Measurements from ENCODE around the gene TSC22D4. TPM values are rescaled to one million over a fixed set of nuclear protein-coding genes. Genes with fewer than 3 reads are reported as not detected.

The TSC22D4 gene
- polyA plus RNA-seq, 1 donor from 2014 or later, result 2.1 TPM

- H3K9ac ChIP-seq (ENCODE audit: low read length), result no peak overlapping the region
- TF ChIP-seq TAF1 (IDR thresholded peaks at IDR 0.05; ENCODE audit: low read depth) (no peak), RAD21 (conservative IDR thresholded peaks at IDR 0.05) (no peak), EZH2 (IDR thresholded peaks at IDR 0.05; ENCODE audit: borderline replicate concordance, insufficient read depth, low read length, poor library complexity, severe bottlenecking) (no peak), MXI1 (conservative IDR thresholded peaks at IDR 0.05; ENCODE audit: poor library complexity, severe bottlenecking) (no peak), SMC3 (conservative IDR thresholded peaks at IDR 0.05; ENCODE audit: poor library complexity) (no peak), POLR2AphosphoS5 (IDR thresholded peaks at IDR 0.05) (no peak), CTCF (IDR thresholded peaks at IDR 0.05; ENCODE audit: poor library complexity, severe bottlenecking) (no peak), EP300 (conservative IDR thresholded peaks at IDR 0.05; ENCODE audit: poor library complexity, severe bottlenecking) (no peak), REST (IDR thresholded peaks at IDR 0.05; ENCODE audit: borderline replicate concordance) (no peak)
Measured at GRCh38 chr7:100472854-100473499, 6.0 kb downstream of the TSC22D4 start.

GRCh38 chr7:100472121-100472851 is 6.7 kb downstream of the TSC22D4 start:
- H3K4me2 ChIP-seq (ENCODE audit: low read length), result no peak overlapping the region
- H3K27ac ChIP-seq (ENCODE audit: low read length), result no peak overlapping the region
- no peaks in the 10 kb centered on the region for H3F3A ChIP-seq (ENCODE audit: insufficient read depth, low read length, poor library complexity, severe bottlenecking)
- no peak overlapping the region for H3K9ac ChIP-seq (ENCODE audit: low read length)
- no peaks in the 10 kb centered on the region for H3K9me3 ChIP-seq (ENCODE audit: low read length)
- no peaks in the 10 kb centered on the region for H3K27me3 ChIP-seq (ENCODE audit: insufficient read depth, low read depth, low read length)
- H2AFZ ChIP-seq (ENCODE audit: low read depth, low read length), result no peak overlapping the region
- H4K20me1 ChIP-seq (ENCODE audit: insufficient read depth), result no peaks in the 10 kb centered on the region
- no peaks in the 10 kb centered on the region for H3K9me2 ChIP-seq (ENCODE audit: insufficient read depth, low read length)
- H3K36me3 ChIP-seq (ENCODE audit: insufficient read depth, low read length), result no peaks in the 10 kb centered on the region
- no peaks in the 10 kb centered on the region for H3K79me2 ChIP-seq (replicated peaks; ENCODE audit: insufficient read depth, low read length)
- no peak overlapping the region for H3K4me3 ChIP-seq (ENCODE audit: low read length)
- no peak for TF ChIP-seq TAF1 (IDR thresholded peaks at IDR 0.05; ENCODE audit: low read depth)
- TF ChIP-seq EZH2 (IDR thresholded peaks at IDR 0.05; ENCODE audit: borderline replicate concordance, insufficient read depth, low read length, poor library complexity, severe bottlenecking), result no peak
- TF ChIP-seq MXI1 (conservative IDR thresholded peaks at IDR 0.05; ENCODE audit: poor library complexity, severe bottlenecking), result no peak
- no peak for TF ChIP-seq REST (IDR thresholded peaks at IDR 0.05; ENCODE audit: borderline replicate concordance)
- TF ChIP-seq EP300 (conservative IDR thresholded peaks at IDR 0.05; ENCODE audit: poor library complexity, severe bottlenecking), result no peak
- no peak for TF ChIP-seq CTCF (IDR thresholded peaks at IDR 0.05; ENCODE audit: poor library complexity, severe bottlenecking)
- TF ChIP-seq RAD21 (conservative IDR thresholded peaks at IDR 0.05), result no peak
- TF ChIP-seq POLR2AphosphoS5 (IDR thresholded peaks at IDR 0.05), result no peak
- no peak for TF ChIP-seq SMC3 (conservative IDR thresholded peaks at IDR 0.05; ENCODE audit: poor library complexity)

More at GRCh38 chr7:100472854-100473499, 6.0 kb downstream of the TSC22D4 start:
- no peak overlapping the region for H2AFZ ChIP-seq (ENCODE audit: low read depth, low read length)
- no peak overlapping the region for H3K4me3 ChIP-seq (ENCODE audit: low read length)
- H3K4me2 ChIP-seq (ENCODE audit: low read length), result no peak overlapping the region
- no peaks in the 10 kb centered on the region for H3F3A ChIP-seq (ENCODE audit: insufficient read depth, low read length, poor library complexity, severe bottlenecking)
- no peaks in the 10 kb centered on the region for H3K27me3 ChIP-seq (ENCODE audit: insufficient read depth, low read depth, low read length)
- no peaks in the 10 kb centered on the region for H3K36me3 ChIP-seq (ENCODE audit: insufficient read depth, low read length)
- no peaks in the 10 kb centered on the region for H3K79me2 ChIP-seq (replicated peaks; ENCODE audit: insufficient read depth, low read length)
- H3K9me2 ChIP-seq (ENCODE audit: insufficient read depth, low read length), result no peaks in the 10 kb centered on the region
- no peaks in the 10 kb centered on the region for H4K20me1 ChIP-seq (ENCODE audit: insufficient read depth)
- no peak overlapping the region for H3K27ac ChIP-seq (ENCODE audit: low read length)
- no peaks in the 10 kb centered on the region for H3K9me3 ChIP-seq (ENCODE audit: low read length)
